GM12878 (cell line): ENCODE measurements around the gene DNASE1L3.

Source experiments
- JUND ChIP-seq: IDR thresholded peaks from 2 replicates; pipeline ENCODE4 v1.6.1; 2012; ENCODE audit warnings: low read depth, mild to moderate bottlenecking, low read length, improper control_type of control experiment, moderate library complexity
- PRDM15 ChIP-seq: fragments of 450-650 bp; formaldehyde crosslinking; IDR thresholded peaks from 2 replicates; pipeline ENCODE4 v1.4.0; 2020; ENCODE audit warnings: mild to moderate bottlenecking, moderate library complexity
- SPI1 ChIP-seq: IDR thresholded peaks from 2 replicates; pipeline ENCODE4 v1.6.1; 2011; ENCODE audit warnings: low read depth, mild to moderate bottlenecking, low read length, moderate library complexity, borderline replicate concordance; ENCODE audit not compliant: insufficient read depth
- YY1 ChIP-seq: IDR thresholded peaks from 2 replicates; pipeline ENCODE4 v1.6.1; 2011; ENCODE audit warnings: low read depth, mild to moderate bottlenecking, low read length
- TF ChIP-seq, protein P1 (sequence below): fragments of 450-650 bp; IDR thresholded peaks from 2 replicates; pipeline ENCODE4 v1.6.1; 2017; ENCODE audit warnings: antibody characterized with exemption, mild to moderate bottlenecking, moderate library complexity

GRCh38 chr3:58192069-58192468 lies 18.7 kb downstream of the DNASE1L3 start:
- TF ChIP-seq YY1, result no peak
- TF ChIP-seq, protein P1, sequence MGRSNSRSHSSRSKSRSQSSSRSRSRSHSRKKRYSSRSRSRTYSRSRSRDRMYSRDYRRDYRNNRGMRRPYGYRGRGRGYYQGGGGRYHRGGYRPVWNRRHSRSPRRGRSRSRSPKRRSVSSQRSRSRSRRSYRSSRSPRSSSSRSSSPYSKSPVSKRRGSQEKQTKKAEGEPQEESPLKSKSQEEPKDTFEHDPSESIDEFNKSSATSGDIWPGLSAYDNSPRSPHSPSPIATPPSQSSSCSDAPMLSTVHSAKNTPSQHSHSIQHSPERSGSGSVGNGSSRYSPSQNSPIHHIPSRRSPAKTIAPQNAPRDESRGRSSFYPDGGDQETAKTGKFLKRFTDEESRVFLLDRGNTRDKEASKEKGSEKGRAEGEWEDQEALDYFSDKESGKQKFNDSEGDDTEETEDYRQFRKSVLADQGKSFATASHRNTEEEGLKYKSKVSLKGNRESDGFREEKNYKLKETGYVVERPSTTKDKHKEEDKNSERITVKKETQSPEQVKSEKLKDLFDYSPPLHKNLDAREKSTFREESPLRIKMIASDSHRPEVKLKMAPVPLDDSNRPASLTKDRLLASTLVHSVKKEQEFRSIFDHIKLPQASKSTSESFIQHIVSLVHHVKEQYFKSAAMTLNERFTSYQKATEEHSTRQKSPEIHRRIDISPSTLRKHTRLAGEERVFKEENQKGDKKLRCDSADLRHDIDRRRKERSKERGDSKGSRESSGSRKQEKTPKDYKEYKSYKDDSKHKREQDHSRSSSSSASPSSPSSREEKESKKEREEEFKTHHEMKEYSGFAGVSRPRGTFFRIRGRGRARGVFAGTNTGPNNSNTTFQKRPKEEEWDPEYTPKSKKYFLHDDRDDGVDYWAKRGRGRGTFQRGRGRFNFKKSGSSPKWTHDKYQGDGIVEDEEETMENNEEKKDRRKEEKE, result no peak
- no peak for TF ChIP-seq SPI1
- no peak for TF ChIP-seq PRDM15
- no peak for TF ChIP-seq JUND
